ENCODE results near the gene VARS2.

VARS2 gene

DNA sequence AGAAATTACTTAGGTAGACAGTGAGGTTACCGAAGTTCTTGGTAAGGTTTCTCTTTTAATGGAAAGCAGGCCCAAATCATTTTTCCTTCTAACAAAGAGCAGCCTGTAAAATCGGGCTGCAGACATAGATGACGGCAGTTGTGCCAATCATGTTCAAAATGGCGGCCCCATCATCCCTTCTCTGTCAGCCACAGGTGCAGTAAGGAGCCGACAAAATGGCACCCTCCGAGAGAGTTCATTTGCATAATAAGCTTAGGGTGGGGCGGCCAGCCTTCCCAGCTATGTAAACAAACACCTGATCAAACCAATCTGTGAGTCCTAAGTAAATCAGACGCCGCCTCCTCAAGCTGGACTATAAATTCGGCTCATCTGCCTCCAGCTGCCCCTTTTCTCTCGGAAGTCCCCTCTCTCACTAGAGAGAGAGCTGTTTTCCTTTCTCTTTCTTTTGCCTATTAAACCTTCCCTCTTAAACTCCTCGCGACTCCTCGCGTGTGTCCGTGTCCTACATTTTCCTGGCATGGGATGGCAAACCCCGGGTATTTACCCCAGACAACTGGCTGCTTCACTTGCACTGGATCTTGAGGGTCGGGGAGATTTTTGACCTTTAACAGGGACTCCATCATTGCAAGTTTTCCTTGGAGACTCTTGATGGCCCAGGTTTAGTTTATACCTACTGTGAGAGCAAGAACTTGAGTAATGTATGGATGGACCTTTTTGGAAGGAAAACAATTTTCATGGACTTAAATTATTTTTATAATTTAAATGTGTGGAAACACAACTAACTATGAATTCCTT lies 38.6 kb upstream of the VARS2 start:
- no peak overlapping the region for H3K4me3 ChIP-seq (ENCODE audit: low read depth, low read length)
- CTCF ChIA-PET: interaction anchor here (0.6 to 13.1 kb wide), 10 partner anchors 8 to 205 kb away, joined by 3 to 472 read pairs (median 10); no protein-coding TSS in a partner anchor
- DNase-seq (ENCODE audit: low read depth, low spot score): no peak
- POLR2A ChIA-PET: no interaction called here
- TF ChIP-seq, protein P1, sequence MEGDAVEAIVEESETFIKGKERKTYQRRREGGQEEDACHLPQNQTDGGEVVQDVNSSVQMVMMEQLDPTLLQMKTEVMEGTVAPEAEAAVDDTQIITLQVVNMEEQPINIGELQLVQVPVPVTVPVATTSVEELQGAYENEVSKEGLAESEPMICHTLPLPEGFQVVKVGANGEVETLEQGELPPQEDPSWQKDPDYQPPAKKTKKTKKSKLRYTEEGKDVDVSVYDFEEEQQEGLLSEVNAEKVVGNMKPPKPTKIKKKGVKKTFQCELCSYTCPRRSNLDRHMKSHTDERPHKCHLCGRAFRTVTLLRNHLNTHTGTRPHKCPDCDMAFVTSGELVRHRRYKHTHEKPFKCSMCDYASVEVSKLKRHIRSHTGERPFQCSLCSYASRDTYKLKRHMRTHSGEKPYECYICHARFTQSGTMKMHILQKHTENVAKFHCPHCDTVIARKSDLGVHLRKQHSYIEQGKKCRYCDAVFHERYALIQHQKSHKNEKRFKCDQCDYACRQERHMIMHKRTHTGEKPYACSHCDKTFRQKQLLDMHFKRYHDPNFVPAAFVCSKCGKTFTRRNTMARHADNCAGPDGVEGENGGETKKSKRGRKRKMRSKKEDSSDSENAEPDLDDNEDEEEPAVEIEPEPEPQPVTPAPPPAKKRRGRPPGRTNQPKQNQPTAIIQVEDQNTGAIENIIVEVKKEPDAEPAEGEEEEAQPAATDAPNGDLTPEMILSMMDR (IDR thresholded peaks at IDR 0.05; ENCODE audit: insufficient read depth, low read length, missing control alignments): no peak

DNA sequence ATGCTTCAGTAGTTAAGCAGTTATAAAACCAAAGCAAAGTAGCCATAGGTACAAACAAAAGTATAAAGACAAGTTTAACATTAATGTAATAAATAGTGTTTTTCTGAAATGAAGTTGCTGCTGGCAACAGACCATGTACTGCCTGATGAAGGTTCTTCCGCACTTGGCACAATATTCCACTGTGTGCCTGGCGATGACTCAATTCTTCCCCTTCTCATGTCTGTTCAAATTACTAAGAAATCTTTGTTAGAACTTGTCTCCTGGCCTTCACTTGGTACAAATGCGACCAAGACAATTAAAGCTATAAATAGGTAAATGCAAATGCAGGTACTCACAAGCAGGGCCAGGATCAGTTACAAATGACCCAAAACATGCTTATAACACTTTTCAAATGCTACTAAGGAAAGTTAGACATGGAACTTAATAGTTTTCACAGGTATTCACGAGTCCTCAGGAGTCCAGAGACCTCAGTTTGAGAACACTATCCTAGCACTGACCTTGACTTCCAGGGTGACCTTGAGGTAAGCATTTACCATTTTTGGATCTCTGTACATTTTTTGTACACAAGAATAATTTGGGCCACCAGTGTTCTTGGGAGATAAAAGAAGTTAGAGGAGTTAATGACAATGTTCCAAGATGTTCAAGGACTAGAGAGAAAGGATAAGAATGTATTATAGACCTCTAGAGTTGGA lies 37.9 kb upstream of the VARS2 start:
- TF ChIP-seq, protein P1 (IDR thresholded peaks at IDR 0.05; ENCODE audit: insufficient read depth, low read length, missing control alignments): no peak
- DNase-seq (ENCODE audit: low read depth, low spot score): no peak
- ChIA-PET CTCF (interaction anchor here (0.6 to 13.1 kb wide), 20 partner anchors 8 to 204 kb away, joined by 3 to 472 read pairs (median 5); partner anchors contain the start of genes FLOT1 and IER3), POLR2A (no interaction called here)
- no peak overlapping the region for H3K4me3 ChIP-seq (ENCODE audit: low read depth, low read length)

DNA sequence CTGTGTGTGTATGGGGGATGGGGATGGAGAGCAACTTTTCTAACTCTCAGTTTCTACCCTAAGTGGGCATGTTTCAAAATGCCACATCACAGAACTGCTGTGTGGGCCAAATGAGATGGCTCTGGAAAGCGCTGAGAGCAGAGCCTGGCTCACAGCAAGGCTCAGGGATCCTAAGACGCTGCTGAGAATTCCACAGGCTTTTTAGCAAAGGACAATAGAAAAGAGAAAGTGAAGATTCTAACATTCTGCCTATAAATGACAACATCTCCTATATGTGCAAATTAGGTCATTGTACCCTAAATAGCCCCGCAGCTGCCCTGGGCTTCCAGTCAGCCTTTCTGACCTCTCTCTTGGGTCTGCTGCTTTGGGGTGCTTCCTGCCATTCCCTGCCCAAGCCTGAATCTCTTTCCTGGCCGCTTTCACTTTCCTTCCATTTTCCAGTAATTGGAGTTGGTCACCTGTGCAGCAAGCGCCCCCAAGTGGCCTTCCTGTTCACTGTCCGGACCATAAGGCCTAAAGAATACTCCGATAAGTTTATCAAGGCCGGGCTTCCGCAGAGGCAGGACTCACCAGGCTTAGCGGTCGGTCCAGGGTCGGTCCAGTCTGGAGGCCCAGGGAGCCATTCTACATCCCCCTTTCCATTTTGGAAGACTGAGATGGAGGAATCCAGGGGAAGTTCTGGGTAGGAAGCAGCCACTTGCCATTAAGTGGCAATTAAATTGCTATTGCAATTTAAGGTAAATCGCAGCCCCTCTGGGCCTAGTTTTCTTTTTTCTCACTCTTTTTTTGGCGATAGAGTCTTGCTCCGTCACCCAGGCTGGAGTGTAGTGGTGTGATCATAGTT lies 36.4 kb upstream of the VARS2 start:
- POLR2A ChIA-PET: interaction anchor here (0.8 kb wide), 1 partner anchor 49 kb away, joined by 3 read pairs; no protein-coding TSS in a partner anchor
- TF ChIP-seq, protein P1 (IDR thresholded peaks at IDR 0.05; ENCODE audit: insufficient read depth, low read length, missing control alignments): peak; percentile 85
- peak; percentile 62 for DNase-seq (ENCODE audit: low read depth, low spot score)
- H3K4me3 ChIP-seq (ENCODE audit: low read depth, low read length): peak overlapping the region; percentile 39
- CTCF ChIA-PET: interaction anchor here (0.6 to 13.1 kb wide), 37 partner anchors 9 to 318 kb away, joined by 3 to 472 read pairs (median 4); partner anchors contain the start of genes FLOT1 and IER3

DNA sequence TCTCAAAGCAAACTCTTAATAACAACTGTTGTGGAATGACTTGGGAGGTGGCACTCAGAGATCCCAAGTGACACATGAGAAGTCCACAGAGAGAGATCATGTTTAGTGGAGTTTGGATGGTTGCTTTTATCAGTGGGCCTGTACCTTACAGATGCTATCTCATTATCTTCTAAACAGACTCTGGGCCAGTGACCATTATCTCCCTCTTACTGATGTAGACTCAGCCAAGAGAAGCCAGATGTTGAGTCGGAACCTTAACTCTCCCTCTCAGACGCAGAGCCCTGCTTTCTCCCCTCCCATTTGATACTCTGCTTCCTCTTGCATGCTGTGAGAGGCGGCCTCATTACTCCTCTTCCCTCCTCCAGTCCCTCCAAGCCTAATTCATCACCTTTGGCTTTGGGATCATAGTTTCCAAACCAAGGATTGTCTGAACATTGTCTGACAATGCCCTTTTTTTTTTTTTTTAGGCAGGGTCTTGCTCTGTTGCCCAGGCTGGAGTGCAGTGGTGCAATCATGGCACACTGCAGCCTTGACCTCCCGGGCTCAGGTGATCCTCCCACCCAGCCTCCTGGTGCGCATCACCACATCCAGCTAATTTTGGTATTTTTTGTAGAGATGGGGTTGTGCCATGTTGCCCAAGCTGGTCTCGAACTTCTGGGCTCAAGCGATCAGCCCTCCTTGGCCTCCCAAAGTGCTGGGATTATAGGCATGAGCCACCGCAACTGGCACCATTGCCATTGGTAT lies 34.2 kb upstream of the VARS2 start:
- CTCF ChIA-PET: interaction anchor here (0.8 to 13.1 kb wide), 15 partner anchors 10 to 200 kb away, joined by 3 to 472 read pairs (median 6); partner anchors contain the start of genes MDC1 and VARS2
- no peak overlapping the region for H3K4me3 ChIP-seq (ENCODE audit: low read depth, low read length)
- DNase-seq (ENCODE audit: low read depth, low spot score): no peak
- TF ChIP-seq, protein P1 (IDR thresholded peaks at IDR 0.05; ENCODE audit: insufficient read depth, low read length, missing control alignments): no peak
- POLR2A ChIA-PET: no interaction called here

DNA sequence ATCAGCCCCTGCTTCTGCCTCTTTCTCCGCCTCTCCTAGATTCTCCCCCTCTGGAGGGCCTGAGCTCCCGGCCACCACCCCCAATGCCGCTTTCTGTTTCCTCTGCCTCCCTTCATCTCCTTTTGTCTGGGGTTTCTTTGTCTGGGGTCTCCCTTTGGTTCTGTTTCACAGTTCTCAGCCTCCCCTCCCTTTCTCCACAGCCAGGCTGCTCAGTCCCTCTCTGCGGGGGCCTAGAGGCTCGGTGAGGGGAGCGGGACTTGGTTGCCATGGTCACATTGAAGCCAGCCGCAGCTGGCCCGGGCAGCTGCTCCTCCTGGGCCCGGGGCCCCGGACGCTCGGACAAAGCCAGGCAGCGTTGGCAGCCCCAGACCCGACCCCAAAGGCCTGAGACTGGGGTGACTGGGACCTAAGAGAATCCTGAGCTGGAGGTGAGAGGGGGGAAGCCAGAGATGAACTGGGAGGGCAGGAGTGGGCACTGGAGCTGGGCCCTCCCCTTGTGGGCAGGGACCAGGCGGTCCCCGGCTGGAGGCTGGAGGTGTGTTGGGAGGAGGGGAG lies 33.3 kb upstream of the VARS2 start:
- POLR2A ChIA-PET: no interaction called here
- TF ChIP-seq, protein P1 (IDR thresholded peaks at IDR 0.05; ENCODE audit: insufficient read depth, low read length, missing control alignments): no peak
- no peak for DNase-seq (ENCODE audit: low read depth, low spot score)
- CTCF ChIA-PET: interaction anchor here (0.8 to 13.1 kb wide), 12 partner anchors 9 to 206 kb away, joined by 3 to 472 read pairs (median 5); partner anchors contain the start of gene VARS2
- H3K4me3 ChIP-seq (ENCODE audit: low read depth, low read length): no peak overlapping the region

Measured in AG04449 (cell line).